Neural progenitor cell (in vitro differentiated cells): ENCODE data around the gene PSENEN.

Experiments
- EZH2 ChIP-seq: fragments of 200-600 bp; sonication (generic); IDR thresholded peaks from 2 replicates; pipeline ENCODE4 v1.6.1; 2017; ENCODE audit warnings: antibody characterized with exemption, mild to moderate bottlenecking, moderate library complexity
- EZH2phosphoT487 ChIP-seq: fragments of 200-600 bp; sonication (generic); IDR thresholded peaks from 2 replicates; pipeline ENCODE4 v1.6.1; 2017; ENCODE audit warnings: antibody characterized with exemption
- TF ChIP-seq, protein P1 (sequence below): fragments of 200-600 bp; sonication (generic); IDR thresholded peaks from 2 replicates; pipeline ENCODE4 v1.5.1; 2017; ENCODE audit warnings: antibody characterized with exemption, mild to moderate bottlenecking

DNA sequence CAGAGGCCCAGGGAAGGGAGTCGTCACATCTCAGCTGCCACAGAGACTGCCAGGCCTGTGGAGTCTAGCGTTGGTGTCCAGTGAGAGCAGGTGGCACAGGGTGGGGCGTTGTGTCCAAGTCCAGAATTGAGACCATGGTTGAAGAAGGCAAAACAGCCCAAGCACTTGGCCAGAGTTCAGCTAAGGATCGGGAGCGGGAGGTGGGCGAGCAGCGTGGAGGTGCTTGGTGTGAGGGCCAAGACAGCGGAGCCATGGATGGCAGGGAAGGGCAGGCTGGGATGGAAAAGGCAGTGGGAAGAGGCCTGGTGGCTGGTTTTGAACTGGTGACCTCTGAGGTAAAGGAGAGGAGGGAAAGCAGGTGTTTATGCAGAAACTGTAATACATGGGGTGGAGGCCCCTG lies 11.2 kb upstream of the PSENEN start:
- TF ChIP-seq, protein P1, sequence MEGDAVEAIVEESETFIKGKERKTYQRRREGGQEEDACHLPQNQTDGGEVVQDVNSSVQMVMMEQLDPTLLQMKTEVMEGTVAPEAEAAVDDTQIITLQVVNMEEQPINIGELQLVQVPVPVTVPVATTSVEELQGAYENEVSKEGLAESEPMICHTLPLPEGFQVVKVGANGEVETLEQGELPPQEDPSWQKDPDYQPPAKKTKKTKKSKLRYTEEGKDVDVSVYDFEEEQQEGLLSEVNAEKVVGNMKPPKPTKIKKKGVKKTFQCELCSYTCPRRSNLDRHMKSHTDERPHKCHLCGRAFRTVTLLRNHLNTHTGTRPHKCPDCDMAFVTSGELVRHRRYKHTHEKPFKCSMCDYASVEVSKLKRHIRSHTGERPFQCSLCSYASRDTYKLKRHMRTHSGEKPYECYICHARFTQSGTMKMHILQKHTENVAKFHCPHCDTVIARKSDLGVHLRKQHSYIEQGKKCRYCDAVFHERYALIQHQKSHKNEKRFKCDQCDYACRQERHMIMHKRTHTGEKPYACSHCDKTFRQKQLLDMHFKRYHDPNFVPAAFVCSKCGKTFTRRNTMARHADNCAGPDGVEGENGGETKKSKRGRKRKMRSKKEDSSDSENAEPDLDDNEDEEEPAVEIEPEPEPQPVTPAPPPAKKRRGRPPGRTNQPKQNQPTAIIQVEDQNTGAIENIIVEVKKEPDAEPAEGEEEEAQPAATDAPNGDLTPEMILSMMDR = no peak
- TF ChIP-seq EZH2 (no peak), EZH2phosphoT487 (no peak)
